Ectodermal cell (in vitro differentiated cells): ENCODE data around the gene PNPLA5.
A peak's percentile ranks its signal among the peaks of the same experiment; 100 is the strongest.
"Not testable (repeated sequence)": the region's sequence is repeated elsewhere in the genome, so short reads cannot be mapped to it uniquely, and the experiment has no call there.

Experiments used
- H3K27ac ChIP-seq: 2 replicates; pipeline ENCODE4 v1.7.0; 2013; ENCODE audit warnings: mild to moderate bottlenecking, low read depth, low read length; ENCODE audit not compliant: insufficient read depth, poor library complexity, severe bottlenecking
- H3K27me3 ChIP-seq: 2 replicates; pipeline ENCODE4 v1.7.0; 2013; ENCODE audit warnings: mild to moderate bottlenecking, low read length; ENCODE audit not compliant: insufficient read depth, control insufficient read depth, poor library complexity, severe bottlenecking
- H3K36me3 ChIP-seq: one replicate; pipeline ENCODE4 v1.7.0; 2013; ENCODE audit warnings: low read length; ENCODE audit not compliant: control insufficient read depth, insufficient read depth
- H3K4me1 ChIP-seq: one replicate; pipeline ENCODE4 v1.7.0; 2013; ENCODE audit warnings: low read length; ENCODE audit not compliant: control insufficient read depth, insufficient read depth
- H3K4me3 ChIP-seq: 2 replicates; pipeline ENCODE4 v1.7.0; 2013; ENCODE audit warnings: low read depth, low read length, control low read depth; ENCODE audit not compliant: insufficient read depth
- H3K9me3 ChIP-seq: 2 replicates; pipeline ENCODE4 v1.7.0; 2013; ENCODE audit warnings: mild to moderate bottlenecking, low read length, moderate library complexity; ENCODE audit not compliant: control insufficient read depth
- WGBS, 2 experiments: methylation state at CpG; one replicate each; pipeline ENCODE4 v1.1.7; 2013; ENCODE audit warnings: missing lambda C conversion rate in 2 of 2; 5-methylcytosine and 5-hydroxymethylcytosine counted together

PNPLA5 gene

GRCh38 chr22:43903033-43903432 is 11.2 kb upstream of the PNPLA5 start:
- H3K36me3 ChIP-seq, H3K9me3 ChIP-seq, H3K4me3 ChIP-seq, H3K27me3 ChIP-seq, H3K4me1 ChIP-seq, H3K27ac ChIP-seq: not testable (repeated sequence)
- WGBS, 2 experiments, result 85 to 87% methylated on average over 12 of the region's 12 CpGs

GRCh38 chr22:43901976-43902643 is 10.3 kb upstream of the PNPLA5 start:
- Histone ChIP-seq H3K4me1 (no peaks in the 10 kb centered on the region), H3K4me3 (no peak overlapping the region), H3K27me3 (no peaks in the 10 kb centered on the region), H3K9me3 (no peaks in the 10 kb centered on the region), H3K27ac (no peak overlapping the region), H3K36me3 (no peaks in the 10 kb centered on the region)
- 73 to 74% methylated on average over 5 of the region's 5 CpGs for WGBS, 2 experiments

GRCh38 chr22:43900206-43900605 is 8.4 kb upstream of the PNPLA5 start:
- Histone ChIP-seq H3K4me1 (no peaks in the 10 kb centered on the region), H3K27me3 (no peaks in the 10 kb centered on the region), H3K36me3 (no peaks in the 10 kb centered on the region), H3K27ac (no peak overlapping the region), H3K9me3 (no peaks in the 10 kb centered on the region), H3K4me3 (no peak overlapping the region)
- WGBS, 2 experiments, result 68 to 77% methylated on average over 7 of the region's 7 CpGs

GRCh38 chr22:43897751-43898261 is 6.0 kb upstream of the PNPLA5 start:
- no peaks in the 10 kb centered on the region for H3K9me3 ChIP-seq
- peaks cover 13% of the 10 kb centered on the region for H3K27me3 ChIP-seq
- no peaks in the 10 kb centered on the region for H3K36me3 ChIP-seq
- no peak overlapping the region for H3K27ac ChIP-seq
- WGBS, 2 experiments, result 88 to 90% methylated on average over 12 of the region's 12 CpGs
- no peaks in the 10 kb centered on the region for H3K4me1 ChIP-seq
- no peak overlapping the region for H3K4me3 ChIP-seq

GRCh38 chr22:43895986-43896645 is 4.3 kb upstream of the PNPLA5 start:
- Histone ChIP-seq H3K27me3 (peaks cover 29% of the 10 kb centered on the region), H3K27ac (no peak overlapping the region), H3K9me3 (no peaks in the 10 kb centered on the region), H3K4me1 (no peaks in the 10 kb centered on the region), H3K36me3 (no peaks in the 10 kb centered on the region), H3K4me3 (no peak overlapping the region)
- WGBS, 2 experiments, result 76 to 78% methylated on average over 11 of the region's 11 CpGs

GRCh38 chr22:43894122-43894521 is 2.3 kb upstream of the PNPLA5 start:
- Histone ChIP-seq H3K4me1 (no peaks in the 10 kb centered on the region), H3K36me3 (no peaks in the 10 kb centered on the region), H3K9me3 (no peaks in the 10 kb centered on the region), H3K27me3 (peaks cover 47% of the 10 kb centered on the region), H3K4me3 (no peak overlapping the region), H3K27ac (no peak overlapping the region)
- 94 to 95% methylated on average over 5 of the region's 5 CpGs for WGBS, 2 experiments

GRCh38 chr22:43893266-43893665 is 1.5 kb upstream of the PNPLA5 start:
- peaks cover 47% of the 10 kb centered on the region for H3K27me3 ChIP-seq
- WGBS, 2 experiments, result 67 to 74% methylated on average over 5 of the region's 5 CpGs

GRCh38 chr22:43892183-43892894 is 526 bp upstream of the PNPLA5 start:
- 59 to 65% methylated on average over 15 of the region's 15 CpGs for WGBS, 2 experiments
- H3K36me3 ChIP-seq, result no peaks in the 10 kb centered on the region
- H3K4me1 ChIP-seq, result no peaks in the 10 kb centered on the region
- H3K27ac ChIP-seq, result no peak overlapping the region
- peak overlapping the region; percentile 13 for H3K4me3 ChIP-seq
- H3K27me3 ChIP-seq, result peaks cover 47% of the 10 kb centered on the region
- H3K9me3 ChIP-seq, result no peaks in the 10 kb centered on the region

More at GRCh38 chr22:43893266-43893665, 1.5 kb upstream of the PNPLA5 start:
- H3K27ac ChIP-seq, result no peak overlapping the region
- no peak overlapping the region for H3K4me3 ChIP-seq
- H3K4me1 ChIP-seq, result no peaks in the 10 kb centered on the region
- no peaks in the 10 kb centered on the region for H3K36me3 ChIP-seq
- H3K9me3 ChIP-seq, result no peaks in the 10 kb centered on the region

GRCh38 chr22:43890901-43891331 is 897 bp downstream of the PNPLA5 start:
- Histone ChIP-seq H3K4me3 (no peak overlapping the region), H3K27me3 (peaks cover 47% of the 10 kb centered on the region)
- 45 to 46% methylated on average over 24 of the region's 24 CpGs for WGBS, 2 experiments

GRCh38 chr22:43889860-43890253 is 2.0 kb downstream of the PNPLA5 start:
- H3K4me1 ChIP-seq, result no peaks in the 10 kb centered on the region
- H3K27ac ChIP-seq, result no peak overlapping the region
- H3K36me3 ChIP-seq, result no peaks in the 10 kb centered on the region
- no peak overlapping the region for H3K4me3 ChIP-seq
- WGBS, 2 experiments, result 63 to 71% methylated on average over 4 of the region's 4 CpGs
- H3K9me3 ChIP-seq, result no peaks in the 10 kb centered on the region
- H3K27me3 ChIP-seq, result peaks cover 47% of the 10 kb centered on the region

More at GRCh38 chr22:43890901-43891331, 897 bp downstream of the PNPLA5 start:
- Histone ChIP-seq H3K27ac (no peak overlapping the region), H3K36me3 (no peaks in the 10 kb centered on the region), H3K4me1 (no peaks in the 10 kb centered on the region), H3K9me3 (no peaks in the 10 kb centered on the region)
